Activated CD8-positive, alpha-beta memory T cell treated with anti-CD3 and anti-CD28 coated beads, Interleukin-2, amount 10 ng/mL, durations not matched to agents 7 days and 5 days (primary cell): ENCODE results near the gene AFM. TPM values are rescaled to one million over a fixed set of nuclear protein-coding genes. Genes with fewer than 3 reads are reported as not detected.
"Not testable (repeated sequence)": the region's sequence is repeated elsewhere in the genome, so short reads cannot be mapped to it uniquely, and the experiment has no call there.

Source experiments
- ATAC-seq: fragments of 150-1000 bp; cut with Tn5 transposase; one replicate; pipeline ENCODE4 v1.10.0; 2021; ENCODE audit warnings: moderate library complexity
- CTCF ChIA-PET: fragments of 350-600 bp; sonication (Branson Sonifier 250); formaldehyde crosslinking; loops from one replicate; lab custom pipeline; 2021; ENCODE audit warnings: antibody characterized with exemption; lab: Charles Lee
- DNase-seq: peaks from one replicate; pipeline ENCODE4 v3.0.0-alpha.2; 2020
- H3K27ac Mint-ChIP-seq: one replicate; pipeline ENCODE4 v1.8.0; 2021; ENCODE audit warnings: mild to moderate bottlenecking, mixed read lengths
- H3K27me3 Mint-ChIP-seq: one replicate; pipeline ENCODE4 v1.8.0; 2021; ENCODE audit warnings: mixed read lengths
- H3K36me3 Mint-ChIP-seq: one replicate; pipeline ENCODE4 v1.8.0; 2021; ENCODE audit warnings: mild to moderate bottlenecking, mixed read lengths
- H3K4me1 Mint-ChIP-seq: one replicate; pipeline ENCODE4 v1.8.0; 2021; ENCODE audit warnings: mixed read lengths
- H3K4me3 Mint-ChIP-seq: one replicate; pipeline ENCODE4 v1.8.0; 2021; ENCODE audit warnings: mild to moderate bottlenecking, moderate library complexity, mixed read lengths
- H3K9me3 Mint-ChIP-seq: one replicate; pipeline ENCODE4 v1.8.0; 2022; ENCODE audit warnings: low read depth, mixed read lengths
- total RNA-seq, 2 experiments: library from RNA; stranded (reverse); gene quantifications; one replicate each; pipeline ENCODE4 v1.2.3, GENCODE V29; 2021

Gene AFM
- total RNA-seq, 2 experiments from 2014 or later = not detected

DNA sequence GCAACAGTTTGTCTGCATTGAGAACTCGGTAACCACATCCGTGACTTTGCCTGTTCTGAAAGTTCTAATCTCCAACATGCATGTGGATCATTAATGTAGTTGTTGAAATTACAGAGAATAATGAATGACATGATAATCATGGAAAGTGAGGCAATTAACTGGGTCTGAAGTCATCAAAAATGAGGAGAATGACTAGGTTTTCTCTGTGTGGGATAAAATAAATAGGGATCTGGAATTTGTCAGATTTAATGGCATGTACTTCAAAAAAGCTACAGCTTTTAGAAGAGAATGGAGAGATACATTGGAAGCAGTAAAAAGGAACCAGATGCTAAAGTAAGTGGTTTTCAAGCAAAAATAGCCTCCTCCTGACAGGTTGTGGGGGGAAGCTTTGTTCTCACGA is 59.3 kb downstream of the AFM start:
- H3K27me3 Mint-ChIP-seq = peaks cover 9% of the 10 kb centered on the region
- no peak overlapping the region for H3K4me3 Mint-ChIP-seq
- ATAC-seq (no peak), DNase-seq (no peak)
- CTCF ChIA-PET = no interaction called here
- H3K4me1 Mint-ChIP-seq = peaks cover 4% of the 10 kb centered on the region
- no peaks in the 10 kb centered on the region for H3K36me3 Mint-ChIP-seq
- H3K27ac Mint-ChIP-seq = no peak overlapping the region
- H3K9me3 Mint-ChIP-seq = no peaks in the 10 kb centered on the region

- no peaks in the 10 kb centered on the region for H3K36me3 Mint-ChIP-seq
- CTCF ChIA-PET = no interaction called here
- H3K27me3 Mint-ChIP-seq = peaks cover 5% of the 10 kb centered on the region
- H3K4me3 Mint-ChIP-seq = no peak overlapping the region
- no peak overlapping the region for H3K27ac Mint-ChIP-seq
- ATAC-seq (no peak), DNase-seq (no peak)
- peaks cover under 1% of the 10 kb centered on the region for H3K4me1 Mint-ChIP-seq
- no peaks in the 10 kb centered on the region for H3K9me3 Mint-ChIP-seq
Measured at GRCh38 chr4:73541251-73541650, 59.7 kb downstream of the AFM start.

- H3K27me3 Mint-ChIP-seq = no peaks in the 10 kb centered on the region
- no peaks in the 10 kb centered on the region for H3K9me3 Mint-ChIP-seq
- no peaks in the 10 kb centered on the region for H3K36me3 Mint-ChIP-seq
- ATAC-seq (no peak), DNase-seq (no peak)
- H3K4me1 Mint-ChIP-seq = no peaks in the 10 kb centered on the region
- CTCF ChIA-PET = no interaction called here
- H3K4me3 Mint-ChIP-seq = no peak overlapping the region
- H3K27ac Mint-ChIP-seq = no peak overlapping the region
Measured at GRCh38 chr4:73544620-73545019, 63.1 kb downstream of the AFM start.

- H3K27me3 Mint-ChIP-seq, H3K9me3 Mint-ChIP-seq, ATAC-seq, H3K27ac Mint-ChIP-seq, H3K4me3 Mint-ChIP-seq, DNase-seq, H3K4me1 Mint-ChIP-seq, CTCF ChIA-PET, H3K36me3 Mint-ChIP-seq: not testable (repeated sequence)
Measured at GRCh38 chr4:73550865-73551264, 69.3 kb downstream of the AFM start.

Other genes with a start within 250 kb of the AFM start
- 10 to 100 TPM; 50.6 to 57.5 TPM for gene ANKRD17, start 222.9 kb upstream of the AFM start, total RNA-seq
- gene ALB, start 77.5 kb upstream of the AFM start, total RNA-seq = not detected
- not detected for gene AFP, start 45.5 kb upstream of the AFM start, total RNA-seq
- not detected for gene RASSF6, start 138.7 kb downstream of the AFM start, total RNA-seq